K562 (cell line): ENCODE measurements around the gene AIM2. TPM values are rescaled to one million over a fixed set of nuclear protein-coding genes. Genes with fewer than 3 reads are reported as not detected.

Experiments
- ATAC-seq: fragments of 200-7000 bp; cut with Tn5 transposase; 3 replicates; pipeline ENCODE4 v1.9.1; 2020; ENCODE audit warnings: moderate library complexity
- BruUV-seq: library from RNA; stranded (reverse); fragments of 400-500 nt; replicated peaks from 2 replicates; lab custom pipeline; 2021; lab: Mats Ljungman, UMichigan
- CTCF ChIA-PET: fragments of 300-600 bp; formaldehyde crosslinking; extraction: SDS; loops from one replicate; lab custom pipeline; 2021; ENCODE audit warnings: low intra/inter-chr PET ratio; lab: Yijun Ruan, JAX
- POLR2A ChIA-PET: fragments of 300-600, 350-650 bp; sonication (Branson Sonifier 250); formaldehyde crosslinking; extraction: SDS; loops from one replicate; lab custom pipeline; 2021; ENCODE audit warnings: antibody characterized with exemption, inconsistent platforms; lab: Yijun Ruan, JAX
- DNase-seq, 4 experiments: peaks; one replicate each; pipeline versions ENCODE4 v3.0.0 to v3.0.0-alpha.2; 2011 to 2018; ENCODE audit warnings: low spot score in 3 of 4, mixed read lengths in 3 of 4; ENCODE audit errors: extremely low read depth in 1 of 4
- FAIRE-seq: peaks from 2 replicates; lab custom pipeline; 2011; peaks lifted over from hg19 to GRCh38; lab: Jason Lieb, UNC
- H2AFZ ChIP-seq: 2 replicates; pipeline ENCODE4 v1.6.0; 2011; ENCODE audit warnings: low read depth, low read length, control low read depth, inconsistent platforms
- H3K27ac ChIP-seq: fragments of 200-600 bp; 3 replicates; pipeline ENCODE4 v1.8.0; 2011; ENCODE audit warnings: low read depth, mild to moderate bottlenecking, control low read depth, inconsistent platforms, low read length, moderate library complexity, mixed read lengths; ENCODE audit errors: extremely low read depth
- H3K27me3 ChIP-seq, 2 experiments: fragments of 300-600 bp in 1 of 2; 2 replicates in 1 of 2; 3 replicates in 1 of 2; pipeline versions ENCODE4 v1.6.0 to v1.8.0; 2011; ENCODE audit warnings: inconsistent platforms in 2 of 2, low read length in 2 of 2, mild to moderate bottlenecking in 1 of 2, mixed read lengths in 1 of 2, moderate library complexity in 1 of 2; ENCODE audit not compliant: control insufficient read depth in 2 of 2, insufficient read depth in 2 of 2
- H3K36me3 ChIP-seq: fragments of 300-600 bp; 3 replicates; pipeline ENCODE4 v1.8.0; 2011; ENCODE audit warnings: mild to moderate bottlenecking, low read length, inconsistent platforms; ENCODE audit not compliant: control insufficient read depth, insufficient read depth
- H3K4me1 ChIP-seq, 2 experiments: fragments of 200-600 bp in 1 of 2; replicated peaks in 1 of 2; 2 replicates in 1 of 2; 3 replicates in 1 of 2; pipeline versions ENCODE4 v1.5.1 to v1.8.0; 2011; ENCODE audit warnings: inconsistent platforms in 2 of 2, low read length in 2 of 2, mild to moderate bottlenecking in 1 of 2, mixed read lengths in 1 of 2, moderate library complexity in 1 of 2; ENCODE audit not compliant: control insufficient read depth in 2 of 2, insufficient read depth in 2 of 2
- H3K4me2 ChIP-seq: 2 replicates; pipeline ENCODE4 v1.6.1; 2011; ENCODE audit warnings: low read length, control low read depth, inconsistent platforms, mixed read lengths; ENCODE audit not compliant: insufficient read depth
- H3K4me3 ChIP-seq: fragments of 200-600 bp; sonication (generic), shearing (Covaris generic); 2 replicates; pipeline ENCODE4 v1.5.1; 2016; ENCODE audit warnings: control low read depth, inconsistent platforms
- H3K79me2 ChIP-seq: fragments of 200-600 bp; 3 replicates; pipeline ENCODE4 v1.8.0; 2011; ENCODE audit warnings: low read length, inconsistent platforms; ENCODE audit not compliant: control insufficient read depth, insufficient read depth
- H3K9ac ChIP-seq, 2 experiments: 2 replicates each; pipeline versions ENCODE4 v1.6.0 to v1.6.1; 2011; ENCODE audit warnings: low read depth in 2 of 2, low read length in 2 of 2, control low read depth in 1 of 2, inconsistent platforms in 1 of 2, mild to moderate bottlenecking in 1 of 2, mixed read lengths in 1 of 2; ENCODE audit not compliant: insufficient read depth in 1 of 2
- H3K9me1 ChIP-seq: one replicate; pipeline ENCODE4 v1.6.0; 2011; ENCODE audit warnings: inconsistent platforms, mild to moderate bottlenecking, low read length, moderate library complexity; ENCODE audit not compliant: control insufficient read depth, insufficient read depth
- H3K9me3 ChIP-seq: replicated peaks from 2 replicates; pipeline ENCODE4 v1.5.1; 2011; ENCODE audit warnings: low read depth, low read length, inconsistent platforms; ENCODE audit not compliant: control insufficient read depth, insufficient read depth
- H4K20me1 ChIP-seq: replicated peaks from 2 replicates; pipeline ENCODE4 v1.6.1; 2011; ENCODE audit warnings: low read length, inconsistent platforms, mixed read lengths; ENCODE audit not compliant: control insufficient read depth, insufficient read depth
- GTF2E2 ChIP-seq: fragments of 200-800 bp; sonication (Bioruptor generic); IDR thresholded peaks from 2 replicates; pipeline ENCODE4 v1.6.1; 2016; ENCODE audit warnings: missing genetic modification characterization, missing compliant biosample characterization
- MTA1 ChIP-seq: fragments of 450-650 bp; IDR thresholded peaks from 2 replicates; pipeline ENCODE4 v1.6.1; 2017; ENCODE audit warnings: borderline replicate concordance
- SRSF9 ChIP-seq: fragments of 200-400 bp; formaldehyde crosslinking; IDR thresholded peaks from 2 replicates; pipeline ENCODE4 v1.6.1; 2017; ENCODE audit warnings: low read depth, low read length, borderline replicate concordance
- ZNF175 ChIP-seq: fragments of 200-800 bp; sonication (Bioruptor generic); IDR thresholded peaks from 2 replicates; pipeline ENCODE4 v1.6.1; 2016; ENCODE audit warnings: low read depth, mild to moderate bottlenecking, missing genetic modification characterization, missing compliant biosample characterization
- WGBS: fragments of 100-300 bp; shearing (Covaris generic); methylation state at CpG from one replicate; pipeline ENCODE4 v1.1.6; 2016; ENCODE audit warnings: low coverage, mixed read lengths; ENCODE audit not compliant: insufficient coverage; ENCODE audit errors: missing lambda C conversion rate; 5-methylcytosine and 5-hydroxymethylcytosine counted together
- in situ Hi-C: fragments of 300-500 bp; cut with MboI; formaldehyde crosslinking; loops from 4 replicates; pipeline ENCODE4 v1.15.0; 2018; ENCODE audit warnings: inconsistent platforms, mixed read lengths
- intact Hi-C: fragments of 100-400 bp; cut with micrococcal nuclease; formaldehyde crosslinking; loops from 2 replicates; pipeline ENCODE4 v1.14.2; 2022
- polyA plus RNA-seq, 8 experiments: library from polyadenylated mRNA; depleted of rRNA in 4 of 8; stranded (reverse) in 5 of 8; unstranded in 3 of 8; fragments of >200 nt; fragmentation: Nextera tagmentation in 2 of 8; fragmentation: Illumina TruSeq in 1 of 8; extraction: Ambion mirVana in 2 of 8; extraction: Trizol in 1 of 8; gene quantifications; 2 replicates each; pipeline versions ENCODE4 v1.2.1 to v1.2.3, GENCODE V29; 2011 to 2014; ENCODE audit warnings: inconsistent platforms in 1 of 8, missing spikeins in 1 of 8
- total RNA-seq, 7 experiments: library from RNA; depleted of rRNA in 6 of 7; stranded (reverse); fragments of >200 nt in 6 of 7; fragmentation: Illumina TruSeq in 2 of 7; extraction: Trizol in 2 of 7; gene quantifications; 2 replicates each; pipeline versions ENCODE4 v1.2.1 to v1.2.3, GENCODE V29; 2011 to 2021; ENCODE audit warnings: low replicate concordance in 1 of 7

Gene AIM2
- total and polyA plus RNA-seq, 9 of the 15 experiments (the other 6 are each of a cell fraction or from before 2014, with no cell fraction given), result 0.10 to 0.95 (median 0.22) TPM

GRCh38 chr1:159014003-159014571, 62.5 kb downstream of the AIM2 start:
- Histone ChIP-seq H3K4me1 (no peaks in the 10 kb centered on the region; a peak in 2 of 5 replicates), H3K9me3 (no peaks in the 10 kb centered on the region; the same call in 1 of the 2 replicates), H3K27ac (no peak overlapping the region), H4K20me1 (no peaks in the 10 kb centered on the region), H3K9me1 (no peaks in the 10 kb centered on the region), H3K4me2 (no peak overlapping the region), H3K9ac (no peak overlapping the region), H3K27me3 (no peaks in the 10 kb centered on the region), H3K4me3 (no peak overlapping the region), H3K79me2 (no peaks in the 10 kb centered on the region), H2AFZ (no peak overlapping the region), H3K36me3 (no peaks in the 10 kb centered on the region)
- ATAC-seq, result no peak
- WGBS, result 39% methylated on average over 3 of the region's 3 CpGs
- POLR2A ChIA-PET, result no interaction called here
- no TSS peak for BruUV-seq
- intact Hi-C loops, result no loop called here
- DNase-seq, result no peak
- in situ Hi-C loops, result no loop called here
- TF ChIP-seq MTA1 (no peak), GTF2E2 (tag) (0 out of 2 replicates have a peak, but pooled peaks have one; percentile 21)
- no peak for FAIRE-seq
- CTCF ChIA-PET, result no interaction called here

- H3K27ac ChIP-seq, result no peak overlapping the region
- no peaks in the 10 kb centered on the region; the same call in 1 of the 2 replicates for H3K9me3 ChIP-seq
- H3K9ac ChIP-seq, result no peak overlapping the region
- in situ Hi-C loops (no loop called here), intact Hi-C loops (no loop called here)
- no peak overlapping the region for H2AFZ ChIP-seq
- CTCF ChIA-PET, result no interaction called here
- H3K4me2 ChIP-seq, result no peak overlapping the region
- no peaks in the 10 kb centered on the region for H3K9me1 ChIP-seq
- no TSS peak for BruUV-seq
- no peak overlapping the region for H3K4me3 ChIP-seq
- WGBS, result 46% methylated on average over 6 of the region's 6 CpGs
- H4K20me1 ChIP-seq, result no peaks in the 10 kb centered on the region
- no peaks in the 10 kb centered on the region for H3K27me3 ChIP-seq
- H3K4me1 ChIP-seq, result no peaks in the 10 kb centered on the region; a peak in 2 of 5 replicates
- TF ChIP-seq ZNF175 (CRISPR knock-in tag) (0 out of 2 replicates have a peak, but pooled peaks have one; percentile 41), SRSF9 (no peak)
- FAIRE-seq (no peak), DNase-seq (no peak), ATAC-seq (no peak)
- H3K79me2 ChIP-seq, result no peaks in the 10 kb centered on the region
- POLR2A ChIA-PET, result no interaction called here
- no peaks in the 10 kb centered on the region for H3K36me3 ChIP-seq
Observed at GRCh38 chr1:159012495-159012894, 64.1 kb downstream of the AIM2 start.

Other genes starting within 250 kb of the AIM2 start
- gene MNDA, start 245.4 kb downstream of the AIM2 start, total RNA-seq (2014; rRNA removed), result 0.09 TPM in 1 of 2 replicates, not detected in the other
- gene MNDA, start 245.4 kb downstream of the AIM2 start, total RNA-seq (2014; rRNA removed; fragmentation: Illumina TruSeq; extraction: Trizol), result 0.13 TPM in 1 of 2 replicates, not detected in the other
- gene MNDA, start 245.4 kb downstream of the AIM2 start, total RNA-seq (2015; rRNA removed; fragmentation: Illumina TruSeq; extraction: Trizol), result 0.14 and 0.19 TPM in 2 replicates
- not detected in 2 replicates for gene MNDA, start 245.4 kb downstream of the AIM2 start, total RNA-seq (2021)
- gene MNDA, start 245.4 kb downstream of the AIM2 start, polyA plus RNA-seq (2011; rRNA removed), result 0.07 TPM in 1 of 2 replicates, not detected in the other
- 0.08 TPM in 1 of 2 replicates, not detected in the other for gene MNDA, start 245.4 kb downstream of the AIM2 start, polyA plus RNA-seq (2014; fragmentation: Illumina TruSeq; extraction: Trizol)
- under 1 TPM in 1 of 2 experiments, not detected in 1; 0.08 TPM for gene MNDA, start 245.4 kb downstream of the AIM2 start, polyA plus RNA-seq (2014; fragmentation: Nextera tagmentation; extraction: Ambion mirVana)
- not detected in 2 replicates for gene MNDA, start 245.4 kb downstream of the AIM2 start, polyA plus RNA-seq (2014; rRNA removed)
- gene PYHIN1, start 145.2 kb downstream of the AIM2 start, total RNA-seq (2014; rRNA removed), result not detected in 2 replicates
- gene PYHIN1, start 145.2 kb downstream of the AIM2 start, total RNA-seq (2014; rRNA removed; fragmentation: Illumina TruSeq; extraction: Trizol), result not detected in 2 replicates
- gene PYHIN1, start 145.2 kb downstream of the AIM2 start, total RNA-seq (2015; rRNA removed; fragmentation: Illumina TruSeq; extraction: Trizol), result not detected in 2 replicates
- not detected in 2 replicates for gene PYHIN1, start 145.2 kb downstream of the AIM2 start, total RNA-seq (2021)
- not detected in 2 replicates for gene PYHIN1, start 145.2 kb downstream of the AIM2 start, polyA plus RNA-seq (2011; rRNA removed)
- not detected in 2 replicates for gene PYHIN1, start 145.2 kb downstream of the AIM2 start, polyA plus RNA-seq (2014; fragmentation: Illumina TruSeq; extraction: Trizol)
- not detected for gene PYHIN1, start 145.2 kb downstream of the AIM2 start, polyA plus RNA-seq (2014; fragmentation: Nextera tagmentation; extraction: Ambion mirVana)
- not detected in 2 replicates for gene PYHIN1, start 145.2 kb downstream of the AIM2 start, polyA plus RNA-seq (2014; rRNA removed)
- gene IFI16, start 66.9 kb downstream of the AIM2 start, total RNA-seq (2014; rRNA removed), result 1.2 and 1.6 TPM in 2 replicates
- gene IFI16, start 66.9 kb downstream of the AIM2 start, total RNA-seq (2014; rRNA removed; fragmentation: Illumina TruSeq; extraction: Trizol), result 0.45 and 1.0 TPM in 2 replicates
- 1.4 and 1.9 TPM in 2 replicates for gene IFI16, start 66.9 kb downstream of the AIM2 start, total RNA-seq (2015; rRNA removed; fragmentation: Illumina TruSeq; extraction: Trizol)
- gene IFI16, start 66.9 kb downstream of the AIM2 start, total RNA-seq (2021), result 1.1 and 1.8 TPM in 2 replicates
- 0.18 and 0.70 TPM in 2 replicates for gene IFI16, start 66.9 kb downstream of the AIM2 start, polyA plus RNA-seq (2011; rRNA removed)
- gene IFI16, start 66.9 kb downstream of the AIM2 start, polyA plus RNA-seq (2014; fragmentation: Illumina TruSeq; extraction: Trizol), result 2.6 and 3.2 TPM in 2 replicates
- gene IFI16, start 66.9 kb downstream of the AIM2 start, polyA plus RNA-seq (2014; fragmentation: Nextera tagmentation; extraction: Ambion mirVana), result 1 to 10 TPM; 1.7 to 2.8 TPM
- 1.6 and 2.3 TPM in 2 replicates for gene IFI16, start 66.9 kb downstream of the AIM2 start, polyA plus RNA-seq (2014; rRNA removed)
- not detected in 2 replicates for gene CADM3, start 94.8 kb upstream of the AIM2 start, total RNA-seq (2014; rRNA removed)
- not detected in 2 replicates for gene CADM3, start 94.8 kb upstream of the AIM2 start, total RNA-seq (2014; rRNA removed; fragmentation: Illumina TruSeq; extraction: Trizol)
- gene CADM3, start 94.8 kb upstream of the AIM2 start, total RNA-seq (2015; rRNA removed; fragmentation: Illumina TruSeq; extraction: Trizol), result not detected in 2 replicates
- gene CADM3, start 94.8 kb upstream of the AIM2 start, total RNA-seq (2021), result not detected in 2 replicates
- not detected in 2 replicates for gene CADM3, start 94.8 kb upstream of the AIM2 start, polyA plus RNA-seq (2011; rRNA removed)
- gene CADM3, start 94.8 kb upstream of the AIM2 start, polyA plus RNA-seq (2014; fragmentation: Illumina TruSeq; extraction: Trizol), result 0.04 TPM in 1 of 2 replicates, not detected in the other
- gene CADM3, start 94.8 kb upstream of the AIM2 start, polyA plus RNA-seq (2014; fragmentation: Nextera tagmentation; extraction: Ambion mirVana), result not detected
- not detected in 2 replicates for gene CADM3, start 94.8 kb upstream of the AIM2 start, polyA plus RNA-seq (2014; rRNA removed)
- gene ACKR1, start 128.1 kb upstream of the AIM2 start, total RNA-seq (2014; rRNA removed), result 0.18 and 0.41 TPM in 2 replicates
- gene ACKR1, start 128.1 kb upstream of the AIM2 start, total RNA-seq (2014; rRNA removed; fragmentation: Illumina TruSeq; extraction: Trizol), result 0.07 TPM in 1 of 2 replicates, not detected in the other
- 0.11 TPM in 1 of 2 replicates, not detected in the other for gene ACKR1, start 128.1 kb upstream of the AIM2 start, total RNA-seq (2015; rRNA removed; fragmentation: Illumina TruSeq; extraction: Trizol)
- 0.51 and 0.58 TPM in 2 replicates for gene ACKR1, start 128.1 kb upstream of the AIM2 start, total RNA-seq (2021)
- 0.15 TPM in 1 of 2 replicates, not detected in the other for gene ACKR1, start 128.1 kb upstream of the AIM2 start, polyA plus RNA-seq (2011; rRNA removed)
- 0.22 and 0.24 TPM in 2 replicates for gene ACKR1, start 128.1 kb upstream of the AIM2 start, polyA plus RNA-seq (2014; fragmentation: Illumina TruSeq; extraction: Trizol)
- under 1 TPM; 0.24 to 0.64 TPM for gene ACKR1, start 128.1 kb upstream of the AIM2 start, polyA plus RNA-seq (2014; fragmentation: Nextera tagmentation; extraction: Ambion mirVana)
- gene ACKR1, start 128.1 kb upstream of the AIM2 start, polyA plus RNA-seq (2014; rRNA removed), result 0.15 and 0.30 TPM in 2 replicates
- gene FCER1A, start 225.6 kb upstream of the AIM2 start, total RNA-seq (2014; rRNA removed), result not detected in 2 replicates
- gene FCER1A, start 225.6 kb upstream of the AIM2 start, total RNA-seq (2014; rRNA removed; fragmentation: Illumina TruSeq; extraction: Trizol), result not detected in 2 replicates
- gene FCER1A, start 225.6 kb upstream of the AIM2 start, total RNA-seq (2015; rRNA removed; fragmentation: Illumina TruSeq; extraction: Trizol), result not detected in 2 replicates
- not detected in 2 replicates for gene FCER1A, start 225.6 kb upstream of the AIM2 start, total RNA-seq (2021)
- gene FCER1A, start 225.6 kb upstream of the AIM2 start, polyA plus RNA-seq (2011; rRNA removed), result not detected in 2 replicates
- gene FCER1A, start 225.6 kb upstream of the AIM2 start, polyA plus RNA-seq (2014; fragmentation: Illumina TruSeq; extraction: Trizol), result not detected in 2 replicates
- under 1 TPM in 1 of 2 experiments, not detected in 1; 0.04 TPM for gene FCER1A, start 225.6 kb upstream of the AIM2 start, polyA plus RNA-seq (2014; fragmentation: Nextera tagmentation; extraction: Ambion mirVana)
- gene FCER1A, start 225.6 kb upstream of the AIM2 start, polyA plus RNA-seq (2014; rRNA removed), result not detected in 2 replicates